HL-60 (cell line): Measurements from ENCODE around the gene FAM149A.

Experiments
- POLR2AphosphoS5 ChIP-seq: IDR thresholded peaks from 2 replicates; pipeline ENCODE4 v1.6.1; 2012; ENCODE audit warnings: low read depth
- TF ChIP-seq, protein P1 (sequence below): IDR thresholded peaks from one replicate; pipeline ENCODE4 v1.5.1; 2011; ENCODE audit warnings: low read length, control low read depth, inconsistent platforms; ENCODE audit not compliant: insufficient read depth

DNA sequence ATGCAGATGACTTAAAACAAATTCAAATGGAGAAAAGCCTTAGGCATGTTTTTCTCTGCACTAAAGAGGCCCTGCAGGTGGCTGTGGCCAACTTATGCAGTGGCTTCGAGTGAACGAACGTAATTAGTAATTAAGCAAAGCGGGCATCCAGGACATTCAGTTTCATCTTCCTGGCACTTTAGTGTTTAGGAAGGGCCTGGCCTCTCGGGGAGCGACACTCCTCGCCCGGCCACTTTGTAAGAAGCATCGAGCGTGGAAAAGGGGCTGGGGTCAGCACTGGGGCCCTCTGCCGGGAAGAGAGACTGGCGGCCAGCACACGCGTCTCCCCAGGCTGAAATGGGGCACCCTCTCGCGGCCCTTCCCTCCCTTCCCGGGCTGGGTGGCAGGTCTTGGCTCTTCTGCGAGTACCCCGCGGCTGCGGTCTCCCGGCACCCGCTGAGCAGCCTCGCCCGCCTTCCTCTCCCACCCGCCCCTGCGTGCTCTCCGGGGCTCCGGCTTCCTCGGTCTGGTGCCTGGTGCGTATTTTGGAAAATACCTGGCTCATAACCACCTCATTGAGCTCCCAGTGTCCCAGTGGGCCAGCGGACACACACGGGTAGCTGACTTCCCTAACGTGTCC lies 86.2 kb downstream of the FAM149A start:
- TF ChIP-seq, protein P1, sequence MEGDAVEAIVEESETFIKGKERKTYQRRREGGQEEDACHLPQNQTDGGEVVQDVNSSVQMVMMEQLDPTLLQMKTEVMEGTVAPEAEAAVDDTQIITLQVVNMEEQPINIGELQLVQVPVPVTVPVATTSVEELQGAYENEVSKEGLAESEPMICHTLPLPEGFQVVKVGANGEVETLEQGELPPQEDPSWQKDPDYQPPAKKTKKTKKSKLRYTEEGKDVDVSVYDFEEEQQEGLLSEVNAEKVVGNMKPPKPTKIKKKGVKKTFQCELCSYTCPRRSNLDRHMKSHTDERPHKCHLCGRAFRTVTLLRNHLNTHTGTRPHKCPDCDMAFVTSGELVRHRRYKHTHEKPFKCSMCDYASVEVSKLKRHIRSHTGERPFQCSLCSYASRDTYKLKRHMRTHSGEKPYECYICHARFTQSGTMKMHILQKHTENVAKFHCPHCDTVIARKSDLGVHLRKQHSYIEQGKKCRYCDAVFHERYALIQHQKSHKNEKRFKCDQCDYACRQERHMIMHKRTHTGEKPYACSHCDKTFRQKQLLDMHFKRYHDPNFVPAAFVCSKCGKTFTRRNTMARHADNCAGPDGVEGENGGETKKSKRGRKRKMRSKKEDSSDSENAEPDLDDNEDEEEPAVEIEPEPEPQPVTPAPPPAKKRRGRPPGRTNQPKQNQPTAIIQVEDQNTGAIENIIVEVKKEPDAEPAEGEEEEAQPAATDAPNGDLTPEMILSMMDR = no peak
- no peak for TF ChIP-seq POLR2AphosphoS5
